Endothelial cell of umbilical vein (primary cell): Measurements from ENCODE around the gene CPA2. TPM values are rescaled to one million over a fixed set of nuclear protein-coding genes. Genes with fewer than 3 reads are reported as not detected.

ENCODE experiments used
- BruUV-seq: library from RNA; stranded (reverse); fragments of 400-500 nt; replicated peaks from 2 replicates; lab custom pipeline; 2021; lab: Mats Ljungman, UMichigan
- CTCF ChIA-PET: fragments of 300-600, 350-600 bp; sonication (Branson Sonifier 250); formaldehyde crosslinking; loops from one replicate; lab custom pipeline; 2021; ENCODE audit warnings: antibody characterized with exemption, inconsistent platforms; lab: Charles Lee
- POLR2A ChIA-PET: fragments of 300-600, 350-600 bp; sonication (Branson Sonifier 250); formaldehyde crosslinking; loops from one replicate; lab custom pipeline; 2021; ENCODE audit warnings: antibody characterized with exemption, inconsistent platforms; lab: Charles Lee
- DNase-seq: peaks from one replicate; pipeline ENCODE4 v3.0.0-alpha.2; 2011; ENCODE audit warnings: low read depth, low spot score
- FAIRE-seq: peaks from 2 replicates; lab custom pipeline; 2011; peaks lifted over from hg19 to GRCh38; lab: Jason Lieb, UNC
- H2AFZ ChIP-seq: 2 replicates; pipeline ENCODE4 v1.6.0; 2012; ENCODE audit warnings: low read depth, low read length, control low read depth, inconsistent platforms
- H3K27ac ChIP-seq: 2 replicates; pipeline ENCODE4 v1.5.1; 2011; ENCODE audit warnings: low read depth, mild to moderate bottlenecking, control low read depth, low read length, moderate library complexity; ENCODE audit not compliant: insufficient read depth
- H3K27me3 ChIP-seq, 2 experiments: 2 replicates each; pipeline versions ENCODE4 v1.6.0 to v1.6.1; 2011; ENCODE audit warnings: low read length in 2 of 2, mixed read lengths in 1 of 2; ENCODE audit not compliant: control insufficient read depth in 2 of 2, insufficient read depth in 2 of 2
- H3K36me3 ChIP-seq, 2 experiments: 2 replicates in 1 of 2; 3 replicates in 1 of 2; pipeline ENCODE4 v1.5.1; 2011; ENCODE audit warnings: low read length in 2 of 2, mild to moderate bottlenecking in 1 of 2, moderate library complexity in 1 of 2; ENCODE audit not compliant: control insufficient read depth in 2 of 2, insufficient read depth in 2 of 2; ENCODE audit errors: extremely low read depth in 1 of 2
- H3K4me1 ChIP-seq: 3 replicates; pipeline ENCODE4 v1.5.1; 2011; ENCODE audit warnings: mild to moderate bottlenecking, low read length; ENCODE audit not compliant: control insufficient read depth, insufficient read depth; ENCODE audit errors: extremely low read depth
- H3K4me2 ChIP-seq: 2 replicates; pipeline ENCODE4 v1.6.1; 2011; ENCODE audit warnings: low read length, control low read depth, mixed read lengths; ENCODE audit not compliant: insufficient read depth
- H3K4me3 ChIP-seq, 3 experiments: fragments of 200-600 bp in 1 of 3; sonication (generic), shearing (Covaris generic) in 1 of 3; replicated peaks in 1 of 3; 2 replicates each; pipeline ENCODE4 v1.5.1; 2011 to 2016; ENCODE audit warnings: control low read depth in 3 of 3, low read length in 3 of 3, mild to moderate bottlenecking in 2 of 3, inconsistent platforms in 1 of 3, low read depth in 1 of 3, moderate library complexity in 1 of 3; ENCODE audit not compliant: insufficient read depth in 1 of 3
- H3K79me2 ChIP-seq: 2 replicates; pipeline ENCODE4 v1.6.0; 2012; ENCODE audit warnings: low read length, inconsistent platforms; ENCODE audit not compliant: control insufficient read depth, insufficient read depth
- H3K9ac ChIP-seq: replicated peaks from 2 replicates; pipeline ENCODE3; 2011; ENCODE audit warnings: low read length, control low read depth; ENCODE audit not compliant: insufficient read depth; ENCODE audit errors: extremely low read depth
- H3K9me1 ChIP-seq: replicated peaks from 3 replicates; pipeline ENCODE4 v1.6.0; 2011; ENCODE audit warnings: mild to moderate bottlenecking, low read length; ENCODE audit not compliant: control insufficient read depth, insufficient read depth; ENCODE audit errors: extremely low read depth
- H3K9me3 ChIP-seq: replicated peaks from 2 replicates; pipeline ENCODE4 v1.5.1; 2012; ENCODE audit warnings: low read length, inconsistent platforms; ENCODE audit not compliant: control insufficient read depth, insufficient read depth
- H4K20me1 ChIP-seq: replicated peaks from 2 replicates; pipeline ENCODE3; 2011; ENCODE audit warnings: mild to moderate bottlenecking, low read length; ENCODE audit not compliant: control insufficient read depth, insufficient read depth; ENCODE audit errors: extremely low read depth
- CTCF ChIP-seq, 2 donors: IDR thresholded peaks; 1 replicate in 1 of 2; 2 replicates in 1 of 2; pipeline ENCODE4 v1.5.1; 2011; ENCODE audit warnings: low read length in 2 of 2, mild to moderate bottlenecking in 2 of 2, moderate library complexity in 2 of 2, control low read depth in 1 of 2, inconsistent platforms in 1 of 2, low read depth in 1 of 2; ENCODE audit not compliant: insufficient read depth in 1 of 2; ENCODE audit errors: extremely low read depth in 1 of 2
- EZH2 ChIP-seq: IDR thresholded peaks from 2 replicates; pipeline ENCODE4 v1.6.1; 2012; ENCODE audit warnings: borderline replicate concordance, low read depth, mild to moderate bottlenecking, moderate library complexity, low read length, inconsistent platforms; ENCODE audit not compliant: severe bottlenecking
- FOS ChIP-seq: IDR thresholded peaks from 2 replicates; pipeline ENCODE4 v1.6.1; 2011; ENCODE audit warnings: mild to moderate bottlenecking, low read length, moderate library complexity, borderline replicate concordance; ENCODE audit not compliant: insufficient read depth
- GATA2 ChIP-seq: IDR thresholded peaks from 2 replicates; pipeline ENCODE4 v1.7.0; 2011; ENCODE audit warnings: low read depth, mild to moderate bottlenecking, moderate library complexity, mixed read lengths, low read length; ENCODE audit not compliant: insufficient read length, insufficient read depth
- JUN ChIP-seq: IDR thresholded peaks from 2 replicates; pipeline ENCODE4 v1.6.1; 2011; ENCODE audit warnings: borderline replicate concordance, low read depth; ENCODE audit not compliant: insufficient read length, insufficient read depth
- MAX ChIP-seq: IDR thresholded peaks from 2 replicates; pipeline ENCODE4 v1.6.1; 2011; ENCODE audit not compliant: insufficient read depth, insufficient read length
- MYC ChIP-seq: IDR thresholded peaks from one replicate; pipeline ENCODE4 v1.6.1; 2011; ENCODE audit warnings: mild to moderate bottlenecking, low read depth, low read length
- POLR2A ChIP-seq: IDR thresholded peaks from 2 replicates; pipeline ENCODE4 v1.6.1; 2012; ENCODE audit warnings: low read depth, mild to moderate bottlenecking, control low read depth, low read length
- POLR2AphosphoS5 ChIP-seq: IDR thresholded peaks from 2 replicates; pipeline ENCODE4 v1.6.1; 2012; ENCODE audit warnings: low read depth, mild to moderate bottlenecking, control low read depth, low read length, moderate library complexity; ENCODE audit not compliant: insufficient read depth
- dilution Hi-C: fragments of 300-500 bp; cut with MboI; formaldehyde crosslinking; loops from one replicate; pipeline ENCODE4 v1.15.0; 2019; ENCODE audit warnings: low sequenced_read_pairs; ENCODE audit not compliant: extremely low pct_ligation_motif_present
- intact Hi-C: fragments of 100-400 bp; cut with micrococcal nuclease; formaldehyde crosslinking; loops from one replicate; pipeline ENCODE4 v1.10.0; 2022
- polyA plus RNA-seq, 4 experiments: library from polyadenylated mRNA; depleted of rRNA in 3 of 4; stranded (reverse) in 3 of 4; unstranded in 1 of 4; fragments of >200 nt; gene quantifications; 2 replicates each; pipeline versions ENCODE4 v1.2.1 to v1.2.3, GENCODE V29; 2011 to 2012; ENCODE audit warnings: missing spikeins in 1 of 4
- total RNA-seq: library from RNA; stranded (reverse); gene quantifications from 2 replicates; pipeline ENCODE4 v1.2.3, GENCODE V29; 2021

CPA2 gene
- total and polyA plus RNA-seq, 2 donors (not counting 3 experiments of a cell fraction or from before 2014, with no cell fraction given): not detected

GRCh38 chr7:130337410-130337971, 70.8 kb downstream of the CPA2 start:
- CTCF ChIA-PET: interaction anchor here (0.7 kb wide), 1 partner anchor 15 kb away, joined by 3 read pairs; no protein-coding TSS in a partner anchor
- no peak overlapping the region for H3K4me3 ChIP-seq
- intact Hi-C loops (no loop called here), dilution Hi-C loops (no loop called here)
- DNase-seq (no peak), FAIRE-seq (no peak)
- no peaks in the 10 kb centered on the region for H3K36me3 ChIP-seq
- H3K9me1 ChIP-seq: no peaks in the 10 kb centered on the region
- BruUV-seq: no TSS peak
- no peaks in the 10 kb centered on the region for H3K79me2 ChIP-seq
- no peak overlapping the region for H3K4me2 ChIP-seq
- H3K9ac ChIP-seq: no peak overlapping the region
- no peak for TF ChIP-seq GATA2
- H4K20me1 ChIP-seq: no peaks in the 10 kb centered on the region
- H3K27ac ChIP-seq: no peak overlapping the region
- no peaks in the 10 kb centered on the region for H3K4me1 ChIP-seq
- no peak overlapping the region for H2AFZ ChIP-seq
- no peaks in the 10 kb centered on the region for H3K9me3 ChIP-seq
- peaks cover 0 to 2% of the 10 kb centered on the region in 2 experiments for H3K27me3 ChIP-seq
- POLR2A ChIA-PET: no interaction called here

- CTCF ChIA-PET: no interaction called here
- H3K9ac ChIP-seq: no peak overlapping the region
- no peak overlapping the region for H3K27ac ChIP-seq
- dilution Hi-C loops: no loop called here
- no TSS peak for BruUV-seq
- no peak overlapping the region for H3K4me2 ChIP-seq
- H3K36me3 ChIP-seq: no peaks in the 10 kb centered on the region
- H4K20me1 ChIP-seq: no peaks in the 10 kb centered on the region
- H3K4me3 ChIP-seq: no peak overlapping the region
- peaks cover 0 to 2% of the 10 kb centered on the region in 2 experiments for H3K27me3 ChIP-seq
- no peaks in the 10 kb centered on the region for H3K79me2 ChIP-seq
- intact Hi-C loops: no loop called here
- DNase-seq (no peak), FAIRE-seq (no peak)
- POLR2A ChIA-PET: no interaction called here
- no peaks in the 10 kb centered on the region for H3K4me1 ChIP-seq
- H3K9me3 ChIP-seq: no peaks in the 10 kb centered on the region
- H2AFZ ChIP-seq: no peak overlapping the region
- no peaks in the 10 kb centered on the region for H3K9me1 ChIP-seq
- TF ChIP-seq MYC (no peak), CTCF (IDR thresholded peaks at IDR 0.05; ENCODE audit: extremely low read depth in 1 of 2, insufficient read depth in 1 of 2, low read depth in 1 of 2, low read length in 2 of 2) (no peak), POLR2A (no peak), MAX (no peak), POLR2AphosphoS5 (no peak), FOS (no peak), GATA2 (no peak), EZH2 (no peak), JUN (no peak)
These were observed 71.6 kb downstream of the CPA2 start for GRCh38 chr7:130338233-130338632.
